NCI-H2171 (cell line): ENCODE measurements around the gene CARD19.

Experiments
- DNase-seq: peaks from one replicate; lab custom pipeline; 2025; lab: John Stamatoyannopoulos, UW

CARD19 gene

GRCh38 chr9:93161786-93162562 is 66.0 kb downstream of the CARD19 start:
- DNase-seq = no peak
